ENCODE measurements around the gene FAM20C.

The FAM20C gene

GRCh38 chr7:191981-192649 is at the start of gene FAM20C:
TSS of gene FAM20C (plus strand) at chr7:192571. CDS start at chr7:193200, 629 bp downstream.
- in situ Hi-C loops (cut with HindIII; ENCODE audit: low sequenced_read_pairs) = no loop called here

- in situ Hi-C loops (cut with HindIII; ENCODE audit: low sequenced_read_pairs) = no loop called here
Observed at GRCh38 chr7:143145-143751, 49.1 kb upstream of the FAM20C start.

- in situ Hi-C loops (cut with HindIII; ENCODE audit: low sequenced_read_pairs) = no loop called here
Observed at GRCh38 chr7:143811-144453, 48.4 kb upstream of the FAM20C start.

DNA sequence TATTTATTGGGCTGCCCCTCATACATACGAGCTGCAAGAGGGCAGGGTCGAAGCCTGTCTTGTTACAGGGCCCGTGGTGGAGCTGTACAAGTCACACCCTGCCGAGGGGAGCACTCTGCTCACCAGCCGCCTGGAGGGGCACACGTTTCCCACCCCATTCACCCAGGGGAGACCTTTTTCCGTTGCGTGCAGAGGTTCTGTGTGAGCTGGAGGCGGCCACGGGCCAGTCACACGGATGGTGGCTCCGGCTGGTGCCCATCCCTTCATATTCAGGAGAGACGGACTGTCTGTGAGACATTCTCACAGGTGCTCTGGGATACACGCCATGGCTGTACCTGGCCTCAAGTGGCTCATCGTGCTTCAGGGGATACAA is 47.9 kb upstream of the FAM20C start:
- in situ Hi-C loops (cut with HindIII; ENCODE audit: low sequenced_read_pairs) = no loop called here

DNA sequence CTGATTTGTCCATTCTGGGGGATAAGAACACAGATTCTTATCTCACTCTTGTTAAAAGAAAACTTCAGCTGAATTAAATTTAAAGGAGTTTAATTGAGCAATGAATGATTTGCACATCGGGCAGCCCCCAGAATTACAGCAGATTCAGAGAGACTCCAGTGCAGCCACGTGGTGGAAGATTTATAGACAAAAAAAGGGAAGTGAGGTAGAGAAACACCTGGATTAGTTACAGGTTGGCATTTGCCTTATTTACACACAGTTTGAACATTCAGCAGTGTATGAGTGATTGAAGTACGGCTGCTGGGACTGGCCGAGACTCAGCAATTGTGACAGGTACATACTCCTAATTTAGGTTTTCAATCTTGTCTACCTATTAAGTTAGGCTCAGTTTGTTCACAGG is 46.5 kb upstream of the FAM20C start:
- in situ Hi-C loops (cut with HindIII; ENCODE audit: low sequenced_read_pairs) = no loop called here

GRCh38 chr7:148543-148931 is 43.8 kb upstream of the FAM20C start:
- in situ Hi-C loops (cut with HindIII; ENCODE audit: low sequenced_read_pairs) = no loop called here

GRCh38 chr7:148932-149790 is 43.2 kb upstream of the FAM20C start:
- in situ Hi-C loops (cut with HindIII; ENCODE audit: low sequenced_read_pairs) = no loop called here

DNA sequence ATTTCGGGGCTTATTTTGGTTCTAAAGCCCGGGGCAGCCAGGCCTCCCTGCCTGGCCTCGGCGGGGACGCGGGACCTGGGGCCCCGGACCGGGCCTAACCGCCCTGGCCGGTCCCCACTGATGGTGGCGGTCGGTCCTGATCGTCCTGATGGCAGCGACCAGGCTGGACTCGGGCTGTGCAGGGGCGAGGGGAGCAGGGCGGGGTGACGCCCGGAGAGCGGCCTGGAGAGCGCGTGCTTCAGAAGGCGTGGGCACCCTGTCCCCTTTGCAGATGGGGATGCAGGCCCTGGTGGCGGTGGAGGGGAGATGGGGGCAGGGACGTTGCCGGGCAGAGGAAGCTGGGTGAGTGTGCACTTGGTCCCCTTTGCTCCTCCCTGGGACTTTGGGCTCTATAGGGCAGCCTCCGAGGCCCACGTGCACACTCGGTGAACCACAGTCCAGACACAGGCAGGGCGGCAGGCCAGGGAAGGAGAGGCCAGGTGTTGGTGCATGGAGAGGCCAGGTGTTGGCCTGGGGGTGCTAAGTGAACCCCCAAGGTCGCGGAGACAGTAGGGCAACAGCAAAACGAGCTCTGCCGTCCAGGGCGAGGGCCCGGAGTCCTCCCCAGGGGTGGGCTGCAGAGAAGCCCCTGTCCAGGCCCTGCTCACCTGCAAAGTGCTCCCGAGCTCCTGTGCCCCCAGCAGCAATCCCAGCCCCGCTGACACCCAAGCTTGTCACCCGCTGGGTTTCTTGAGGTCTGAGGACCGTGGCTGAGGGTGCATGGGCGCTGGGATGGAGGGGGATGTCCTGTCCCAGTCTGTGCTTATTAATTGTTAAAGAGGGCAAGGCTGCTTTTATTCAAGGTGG is 42.4 kb upstream of the FAM20C start:
- in situ Hi-C loops (cut with HindIII; ENCODE audit: low sequenced_read_pairs) = no loop called here

GRCh38 chr7:150811-151221 is 41.6 kb upstream of the FAM20C start:
- in situ Hi-C loops (cut with HindIII; ENCODE audit: low sequenced_read_pairs) = no loop called here

- in situ Hi-C loops (cut with HindIII; ENCODE audit: low sequenced_read_pairs) = no loop called here
Observed at GRCh38 chr7:151346-152050, 40.9 kb upstream of the FAM20C start.

- in situ Hi-C loops (cut with HindIII; ENCODE audit: low sequenced_read_pairs) = no loop called here
Observed at GRCh38 chr7:152702-153391, 39.5 kb upstream of the FAM20C start.

DNA sequence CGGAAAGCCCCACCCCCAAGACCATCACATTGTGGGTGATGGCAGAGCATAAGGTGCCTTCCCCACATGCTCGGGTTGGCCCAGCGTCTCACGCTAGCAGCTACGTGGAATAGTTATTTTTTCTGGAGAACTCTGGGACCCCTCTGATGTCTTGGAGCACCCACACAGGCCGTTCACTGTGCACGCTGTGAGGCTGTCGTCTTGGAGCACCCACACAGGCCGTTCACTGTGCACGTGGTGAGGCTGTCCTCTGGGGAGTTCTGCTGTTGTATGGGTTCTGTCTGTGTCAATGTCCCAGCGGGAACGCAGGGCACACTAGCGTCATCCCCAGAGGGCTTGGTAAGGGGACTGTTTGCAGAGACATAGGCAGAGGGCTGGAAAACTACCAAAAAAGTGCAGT is 38.8 kb upstream of the FAM20C start:
- in situ Hi-C loops (cut with HindIII; ENCODE audit: low sequenced_read_pairs) = no loop called here

DNA sequence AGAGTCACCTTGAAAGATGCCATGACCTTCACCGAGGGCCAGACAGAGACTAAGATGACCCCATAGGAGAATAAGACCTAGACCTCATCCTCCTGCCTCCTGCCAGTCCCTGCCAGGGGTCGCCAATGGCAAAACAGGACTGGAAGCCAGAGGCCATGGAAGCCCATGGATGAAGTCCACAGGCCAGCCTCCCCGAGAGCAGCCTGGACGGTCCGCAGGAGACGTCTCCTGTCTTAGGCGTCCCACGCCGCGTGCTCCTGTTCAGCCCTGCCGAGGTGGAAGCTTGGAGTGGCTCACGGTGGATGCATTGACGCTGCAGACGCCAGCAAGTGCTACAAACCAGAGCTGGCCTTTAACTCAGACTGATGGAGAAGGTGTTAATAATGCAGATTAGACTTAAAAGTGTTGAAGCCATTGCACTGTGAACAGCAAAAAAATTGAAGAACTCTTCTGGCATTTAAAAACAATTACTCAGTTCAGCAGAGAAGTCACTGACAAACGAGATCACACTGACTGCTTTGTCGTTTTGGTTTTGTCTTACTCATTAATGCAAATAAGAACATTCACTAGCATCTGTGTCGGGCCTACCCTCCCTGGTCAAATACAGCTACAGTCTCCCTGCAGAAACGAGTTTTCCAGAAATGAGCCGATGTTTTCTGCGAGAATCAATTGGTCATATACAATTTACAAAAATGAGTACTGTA is 38.1 kb upstream of the FAM20C start:
- in situ Hi-C loops (cut with HindIII; ENCODE audit: low sequenced_read_pairs) = no loop called here

DNA sequence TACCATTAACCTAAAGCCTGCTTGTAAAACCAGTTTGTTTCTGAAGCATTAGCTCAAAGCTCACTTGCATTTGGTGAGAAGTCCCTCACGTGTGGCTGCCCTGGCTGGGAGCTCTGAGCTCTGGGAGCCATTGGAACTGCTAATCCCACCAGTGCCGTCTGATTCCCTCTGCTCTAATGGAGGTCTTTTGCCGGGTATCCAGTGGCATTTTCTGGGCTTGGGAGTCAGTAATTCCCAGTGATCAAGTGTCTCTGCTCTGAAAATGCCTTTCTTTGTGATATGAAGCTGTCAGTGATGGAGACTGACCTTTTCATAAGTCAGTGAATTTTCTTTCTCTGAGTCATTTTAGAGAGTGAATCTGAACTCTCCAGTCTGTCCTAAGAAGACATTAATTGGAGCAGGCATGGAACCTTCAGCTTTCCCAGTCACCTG is 36.9 kb upstream of the FAM20C start:
- in situ Hi-C loops (cut with HindIII; ENCODE audit: low sequenced_read_pairs) = no loop called here

- in situ Hi-C loops (cut with HindIII; ENCODE audit: low sequenced_read_pairs) = no loop called here
Observed at GRCh38 chr7:156111-157007, 36.0 kb upstream of the FAM20C start.

GRCh38 chr7:157008-157310 is 35.4 kb upstream of the FAM20C start:
- in situ Hi-C loops (cut with HindIII; ENCODE audit: low sequenced_read_pairs) = no loop called here

- in situ Hi-C loops (cut with HindIII; ENCODE audit: low sequenced_read_pairs) = no loop called here
Observed at GRCh38 chr7:157771-158625, 34.4 kb upstream of the FAM20C start.
